ENCODE data around the gene GRIN2B.

The GRIN2B gene

GRCh38 chr12:13981296-13981962, at the start of gene GRIN2B:
TSS of gene GRIN2B (minus strand) at chr12:13981602. CDS start at chr12:13866208, 115,394 bp downstream.
- no peaks in the 10 kb centered on the region for H3K4me1 ChIP-seq (ENCODE audit: insufficient read depth, low read length, severe bottlenecking)
- no peaks in the 10 kb centered on the region for H3K27me3 ChIP-seq (ENCODE audit: insufficient read depth, low read length)
- H4K20me1 ChIP-seq (ENCODE audit: insufficient read depth, low read length): no peaks in the 10 kb centered on the region
- no peak within 1 kb of the TSS for H3K4me2 ChIP-seq (ENCODE audit: low read length)
- no peak for TF ChIP-seq EZH2 (IDR thresholded peaks at IDR 0.05; ENCODE audit: borderline replicate concordance, low read length)
- no peak for TF ChIP-seq CTCF (IDR thresholded peaks at IDR 0.05; ENCODE audit: low read length)
- no peak within 1 kb of the TSS for H3K27ac ChIP-seq (ENCODE audit: low read depth, low read length, poor library complexity, severe bottlenecking)
- H3K9me2 ChIP-seq (ENCODE audit: low read depth, low read length): no peaks in the 10 kb centered on the region
- H2AFZ ChIP-seq (ENCODE audit: low read length): no peak within 1 kb of the TSS
- H3K9ac ChIP-seq (ENCODE audit: low read length): no peak within 1 kb of the TSS
- H3K4me3 ChIP-seq (ENCODE audit: low read depth, low read length, poor library complexity, severe bottlenecking): no peak within 1 kb of the TSS
- no peaks in the 10 kb centered on the region for H3K79me2 ChIP-seq (ENCODE audit: insufficient read depth, low read length)
- H3K9me3 ChIP-seq (ENCODE audit: low read length): no peaks in the 10 kb centered on the region
- no peaks in the 10 kb centered on the region for H3F3A ChIP-seq (ENCODE audit: insufficient read depth, low read length)
- H3K36me3 ChIP-seq (ENCODE audit: insufficient read depth, low read length): no peaks in the 10 kb centered on the region

- H3K36me3 ChIP-seq (ENCODE audit: insufficient read depth, low read length): no peaks in the 10 kb centered on the region
- H3K27ac ChIP-seq (ENCODE audit: low read depth, low read length, poor library complexity, severe bottlenecking): no peak overlapping the region
- H3K4me1 ChIP-seq (ENCODE audit: insufficient read depth, low read length, severe bottlenecking): no peaks in the 10 kb centered on the region
- H3K79me2 ChIP-seq (ENCODE audit: insufficient read depth, low read length): no peaks in the 10 kb centered on the region
- no peak overlapping the region for H3K4me3 ChIP-seq (ENCODE audit: low read depth, low read length, poor library complexity, severe bottlenecking)
- no peak overlapping the region for H3K4me2 ChIP-seq (ENCODE audit: low read length)
- no peak overlapping the region for H3K9ac ChIP-seq (ENCODE audit: low read length)
- no peaks in the 10 kb centered on the region for H3F3A ChIP-seq (ENCODE audit: insufficient read depth, low read length)
- H3K27me3 ChIP-seq (ENCODE audit: insufficient read depth, low read length): no peaks in the 10 kb centered on the region
- H2AFZ ChIP-seq (ENCODE audit: low read length): no peak overlapping the region
- H3K9me2 ChIP-seq (ENCODE audit: low read depth, low read length): no peaks in the 10 kb centered on the region
- no peak for TF ChIP-seq EZH2 (IDR thresholded peaks at IDR 0.05; ENCODE audit: borderline replicate concordance, low read length)
- TF ChIP-seq CTCF (IDR thresholded peaks at IDR 0.05; ENCODE audit: low read length): no peak
- no peaks in the 10 kb centered on the region for H4K20me1 ChIP-seq (ENCODE audit: insufficient read depth, low read length)
- H3K9me3 ChIP-seq (ENCODE audit: low read length): no peaks in the 10 kb centered on the region
Measured at GRCh38 chr12:14026537-14026936, 45.1 kb upstream of the GRIN2B start.

GRCh38 chr12:14024591-14024990, 43.2 kb upstream of the GRIN2B start:
- Histone ChIP-seq H3K9me3 (ENCODE audit: low read length) (no peaks in the 10 kb centered on the region), H3K79me2 (ENCODE audit: insufficient read depth, low read length) (no peaks in the 10 kb centered on the region), H3K9ac (ENCODE audit: low read length) (no peak overlapping the region), H3K27me3 (ENCODE audit: insufficient read depth, low read length) (no peaks in the 10 kb centered on the region), H3K4me1 (ENCODE audit: insufficient read depth, low read length, severe bottlenecking) (no peaks in the 10 kb centered on the region), H4K20me1 (ENCODE audit: insufficient read depth, low read length) (no peaks in the 10 kb centered on the region), H3K27ac (ENCODE audit: low read depth, low read length, poor library complexity, severe bottlenecking) (no peak overlapping the region), H3K9me2 (ENCODE audit: low read depth, low read length) (no peaks in the 10 kb centered on the region), H3K4me2 (ENCODE audit: low read length) (no peak overlapping the region), H3K4me3 (ENCODE audit: low read depth, low read length, poor library complexity, severe bottlenecking) (no peak overlapping the region), H3F3A (ENCODE audit: insufficient read depth, low read length) (no peaks in the 10 kb centered on the region), H2AFZ (ENCODE audit: low read length) (no peak overlapping the region), H3K36me3 (ENCODE audit: insufficient read depth, low read length) (no peaks in the 10 kb centered on the region)
- TF ChIP-seq EZH2 (IDR thresholded peaks at IDR 0.05; ENCODE audit: borderline replicate concordance, low read length) (no peak), CTCF (IDR thresholded peaks at IDR 0.05; ENCODE audit: low read length) (no peak)

Measured in OCI-LY1 (cell line).